GM12878 (cell line): ENCODE results near the gene UNK. TPM values are rescaled to one million over a fixed set of nuclear protein-coding genes. Genes with fewer than 3 reads are reported as not detected.
A peak's percentile ranks its signal among the peaks of the same experiment; 100 is the strongest.

ENCODE experiments used
- ATAC-seq: fragments of 200-7000 bp; cut with Tn5 transposase; 3 replicates; pipeline ENCODE4 v1.9.1; 2020; ENCODE audit warnings: mild to moderate bottlenecking, moderate library complexity
- BruUV-seq: library from RNA; stranded (reverse); fragments of 400-500 nt; replicated peaks from 2 replicates; lab custom pipeline; 2021; lab: Mats Ljungman, UMichigan
- CTCF ChIA-PET: fragments of 300-600 bp; sonication (Branson Sonifier 250); formaldehyde crosslinking; extraction: SDS; loops from one replicate; lab custom pipeline; 2021; ENCODE audit warnings: inconsistent platforms; lab: Yijun Ruan, JAX
- POLR2A ChIA-PET: fragments of 350-600 bp; formaldehyde crosslinking; extraction: SDS; loops from one replicate; lab custom pipeline; 2021; ENCODE audit warnings: inconsistent platforms; lab: Charles Lee
- RAD21 ChIA-PET: fragments of 300-600 bp; sonication (Branson Sonifier 250); formaldehyde crosslinking; loops from one replicate; lab custom pipeline; 2023; ENCODE audit warnings: antibody characterized with exemption; ENCODE audit not compliant: unreplicated experiment; lab: Charles Lee
- SMC1A ChIA-PET: fragments of 300-600 bp; sonication (Branson Sonifier 250); formaldehyde crosslinking; loops from one replicate; lab custom pipeline; 2023; ENCODE audit not compliant: unreplicated experiment, uncharacterized antibody; lab: Charles Lee
- DNase-seq: peaks from one replicate; pipeline ENCODE4 v3.0.0-alpha.2; 2011; ENCODE audit warnings: low read depth, low spot score
- FAIRE-seq: peaks from 3 replicates; lab custom pipeline; 2011; peaks lifted over from hg19 to GRCh38; lab: Jason Lieb, UNC
- H2AFZ ChIP-seq: 2 replicates; pipeline ENCODE4 v1.6.0; 2011; ENCODE audit warnings: low read depth, low read length, control low read depth; ENCODE audit not compliant: control insufficient read depth
- H3K27ac ChIP-seq: 2 replicates; pipeline ENCODE4 v1.5.1; 2011; ENCODE audit warnings: control low read depth; ENCODE audit not compliant: control insufficient read depth, insufficient read depth
- H3K27me3 ChIP-seq, 2 experiments: replicated peaks in 1 of 2; 2 replicates each; pipeline versions ENCODE4 v1.6.0 to v1.6.1; 2011; ENCODE audit warnings: low read length in 1 of 2; ENCODE audit not compliant: control insufficient read depth in 2 of 2, insufficient read depth in 2 of 2
- H3K36me3 ChIP-seq, 2 experiments: 2 replicates each; pipeline ENCODE4 v1.5.1; 2011; ENCODE audit warnings: low read length in 1 of 2; ENCODE audit not compliant: control insufficient read depth in 2 of 2, insufficient read depth in 2 of 2
- H3K4me1 ChIP-seq: 2 replicates; pipeline ENCODE4 v1.6.1; 2011; ENCODE audit warnings: mild to moderate bottlenecking, low read length, moderate library complexity, mixed read lengths; ENCODE audit not compliant: control insufficient read depth, insufficient read depth
- H3K4me2 ChIP-seq: 2 replicates; pipeline ENCODE4 v1.6.0; 2011; ENCODE audit warnings: control low read depth; ENCODE audit not compliant: control insufficient read depth, insufficient read depth
- H3K4me3 ChIP-seq: fragments of 200-600 bp; sonication (generic); 2 replicates; pipeline ENCODE4 v1.5.1; 2016
- H3K79me2 ChIP-seq: 2 replicates; pipeline ENCODE4 v1.6.0; 2011; ENCODE audit warnings: low read length; ENCODE audit not compliant: control insufficient read depth, insufficient read depth
- H3K9ac ChIP-seq: 2 replicates; pipeline ENCODE4 v1.8.0; 2011; ENCODE audit warnings: low read length, control low read depth, mixed read lengths; ENCODE audit not compliant: control insufficient read depth, insufficient read depth
- H3K9me3 ChIP-seq: replicated peaks from 3 replicates; pipeline ENCODE4 v1.5.1; 2011; ENCODE audit warnings: mild to moderate bottlenecking, low read length; ENCODE audit not compliant: control insufficient read depth, insufficient read depth
- H4K20me1 ChIP-seq: 2 replicates; pipeline ENCODE4 v1.6.0; 2011; ENCODE audit not compliant: control insufficient read depth, insufficient read depth
- BHLHE40 ChIP-seq, 2 experiments: fragments of 450-650 bp in 1 of 2; IDR thresholded peaks; 2 replicates each; pipeline ENCODE4 v1.6.1; 2011 to 2017; ENCODE audit warnings: low read depth in 2 of 2, borderline replicate concordance in 1 of 2, improper control_type of control experiment in 1 of 2, low read length in 1 of 2, mild to moderate bottlenecking in 1 of 2
- EGR1 ChIP-seq, 2 experiments: IDR thresholded peaks; 1 replicate in 1 of 2; 2 replicates in 1 of 2; pipeline ENCODE4 v1.6.1; 2011 to 2012; ENCODE audit warnings: low read depth in 2 of 2, low read length in 2 of 2, borderline replicate concordance in 1 of 2, mild to moderate bottlenecking in 1 of 2, moderate library complexity in 1 of 2
- ESRRA ChIP-seq: IDR thresholded peaks from 2 replicates; pipeline ENCODE4 v1.6.1; 2012; ENCODE audit warnings: mild to moderate bottlenecking, low read length, improper control_type of control experiment
- GABPA ChIP-seq: IDR thresholded peaks from 2 replicates; pipeline ENCODE4 v1.6.1; 2014; ENCODE audit warnings: antibody characterized with exemption, low read depth, mild to moderate bottlenecking, inconsistent platforms
- NR2F1 ChIP-seq: fragments of 450-650 bp; conservative IDR thresholded peaks from 2 replicates; pipeline ENCODE4 v1.6.1; 2017; ENCODE audit warnings: mild to moderate bottlenecking
- SP1 ChIP-seq: IDR thresholded peaks from one replicate; pipeline ENCODE4 v1.6.1; 2011; ENCODE audit warnings: low read depth, low read length
- SPI1 ChIP-seq: IDR thresholded peaks from 2 replicates; pipeline ENCODE4 v1.6.1; 2011; ENCODE audit warnings: low read depth, mild to moderate bottlenecking, low read length, moderate library complexity, borderline replicate concordance; ENCODE audit not compliant: insufficient read depth
- SUZ12 ChIP-seq: fragments of 200-600 bp; sonication (generic); IDR thresholded peaks from one replicate; pipeline ENCODE4 v1.6.1; 2018; ENCODE audit warnings: antibody characterized with exemption, mild to moderate bottlenecking; ENCODE audit not compliant: unreplicated experiment
- WRNIP1 ChIP-seq: IDR thresholded peaks from 2 replicates; pipeline ENCODE4 v1.6.1; 2011; ENCODE audit warnings: low read depth, low read length, improper control_type of control experiment, borderline replicate concordance
- ZNF384 ChIP-seq: IDR thresholded peaks from 2 replicates; pipeline ENCODE4 v1.6.1; 2012; ENCODE audit warnings: low read depth, mild to moderate bottlenecking, low read length, improper control_type of control experiment, borderline replicate concordance
- WGBS: methylation state at CpG from one replicate; pipeline ENCODE4 v1.1.6; 2016; ENCODE audit warnings: low lambda C conversion rate; ENCODE audit not compliant: insufficient replicate concordance, insufficient coverage; ENCODE audit errors: missing lambda C conversion rate; 5-methylcytosine and 5-hydroxymethylcytosine counted together
- in situ Hi-C: fragments of 300-500 bp; cut with MboI; formaldehyde crosslinking; loops from 9 replicates; pipeline ENCODE4 v1.14.3; 2018; ENCODE audit warnings: mixed read lengths
- intact Hi-C: fragments of 100-400 bp; cut with micrococcal nuclease; formaldehyde crosslinking; loops from one replicate; pipeline ENCODE4 v1.14.2; 2022; ENCODE audit not compliant: unreplicated experiment
- polyA plus RNA-seq, 11 experiments: library from polyadenylated mRNA; depleted of rRNA in 4 of 11; unstranded in 6 of 11; stranded (reverse) in 5 of 11; fragments of >200 nt; fragmentation: Nextera tagmentation in 4 of 11; fragmentation: Illumina TruSeq in 1 of 11; extraction: Ambion mirVana in 4 of 11; extraction: Trizol in 1 of 11; gene quantifications; 1 replicate in 1 of 11; 2 replicates in 10 of 11; pipeline versions ENCODE4 v1.2.1 to v1.2.3, GENCODE V29; 2011 to 2016; ENCODE audit warnings: inconsistent platforms in 2 of 11, missing spikeins in 2 of 11, low read depth in 1 of 11
- total RNA-seq, 4 experiments: library from RNA; depleted of rRNA in 3 of 4; stranded (reverse); fragments of >200 nt in 3 of 4; fragmentation: Illumina TruSeq in 1 of 4; extraction: Trizol in 1 of 4; gene quantifications; 2 replicates each; pipeline versions ENCODE4 v1.2.1 to v1.2.3, GENCODE V29; 2013 to 2021
- TF ChIP-seq, protein P1 (sequence below): fragments of 450-650 bp; formaldehyde crosslinking; IDR thresholded peaks from 2 replicates; pipeline ENCODE4 v1.4.0; 2022; ENCODE audit warnings: mild to moderate bottlenecking, moderate library complexity
- TF ChIP-seq, protein P2 (sequence below): fragments of 450-650 bp; conservative IDR thresholded peaks from 2 replicates; pipeline ENCODE4 v1.6.1; 2017; ENCODE audit warnings: mild to moderate bottlenecking, moderate library complexity
- TF ChIP-seq, protein P3 (sequence below): IDR thresholded peaks from 2 replicates; pipeline ENCODE4 v1.6.1; 2012; ENCODE audit warnings: mild to moderate bottlenecking, low read depth, low read length

UNK gene
- total and polyA plus RNA-seq, 10 of the 15 experiments (the other 5 are each of a cell fraction or from before 2014, with no cell fraction given), result 8.9 to 34.5 (median 27.3) TPM

DNA sequence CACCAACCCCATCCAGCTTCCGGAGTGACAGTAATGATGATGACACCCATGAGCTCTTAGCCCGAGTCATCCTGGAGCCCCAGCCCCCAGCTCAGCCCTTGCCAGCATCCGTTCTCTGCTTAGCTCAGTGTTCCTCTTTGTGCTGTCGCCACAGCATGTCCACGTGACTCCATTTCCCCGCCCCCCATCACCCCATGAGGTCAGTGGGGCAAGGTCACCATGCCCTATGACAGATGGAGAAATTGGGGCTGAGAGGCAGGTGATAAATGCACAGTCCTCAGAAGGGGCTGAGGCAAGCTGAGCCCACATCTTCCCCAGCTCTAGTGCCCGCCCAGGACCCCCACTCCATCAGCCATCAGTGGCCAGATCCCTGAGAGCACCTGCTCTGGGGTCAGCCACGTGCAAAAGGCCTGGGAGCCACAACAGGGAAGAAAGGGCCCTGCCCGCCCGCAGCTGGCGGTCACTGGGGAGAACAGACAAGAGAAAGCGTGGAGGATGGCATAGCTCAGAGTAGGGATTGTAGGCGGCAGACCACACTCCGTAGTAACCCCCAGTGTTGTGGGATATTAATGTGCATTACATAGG lies 46.3 kb upstream of the UNK start:
- peak; percentile 80 for ATAC-seq
- TF ChIP-seq, protein P1, sequence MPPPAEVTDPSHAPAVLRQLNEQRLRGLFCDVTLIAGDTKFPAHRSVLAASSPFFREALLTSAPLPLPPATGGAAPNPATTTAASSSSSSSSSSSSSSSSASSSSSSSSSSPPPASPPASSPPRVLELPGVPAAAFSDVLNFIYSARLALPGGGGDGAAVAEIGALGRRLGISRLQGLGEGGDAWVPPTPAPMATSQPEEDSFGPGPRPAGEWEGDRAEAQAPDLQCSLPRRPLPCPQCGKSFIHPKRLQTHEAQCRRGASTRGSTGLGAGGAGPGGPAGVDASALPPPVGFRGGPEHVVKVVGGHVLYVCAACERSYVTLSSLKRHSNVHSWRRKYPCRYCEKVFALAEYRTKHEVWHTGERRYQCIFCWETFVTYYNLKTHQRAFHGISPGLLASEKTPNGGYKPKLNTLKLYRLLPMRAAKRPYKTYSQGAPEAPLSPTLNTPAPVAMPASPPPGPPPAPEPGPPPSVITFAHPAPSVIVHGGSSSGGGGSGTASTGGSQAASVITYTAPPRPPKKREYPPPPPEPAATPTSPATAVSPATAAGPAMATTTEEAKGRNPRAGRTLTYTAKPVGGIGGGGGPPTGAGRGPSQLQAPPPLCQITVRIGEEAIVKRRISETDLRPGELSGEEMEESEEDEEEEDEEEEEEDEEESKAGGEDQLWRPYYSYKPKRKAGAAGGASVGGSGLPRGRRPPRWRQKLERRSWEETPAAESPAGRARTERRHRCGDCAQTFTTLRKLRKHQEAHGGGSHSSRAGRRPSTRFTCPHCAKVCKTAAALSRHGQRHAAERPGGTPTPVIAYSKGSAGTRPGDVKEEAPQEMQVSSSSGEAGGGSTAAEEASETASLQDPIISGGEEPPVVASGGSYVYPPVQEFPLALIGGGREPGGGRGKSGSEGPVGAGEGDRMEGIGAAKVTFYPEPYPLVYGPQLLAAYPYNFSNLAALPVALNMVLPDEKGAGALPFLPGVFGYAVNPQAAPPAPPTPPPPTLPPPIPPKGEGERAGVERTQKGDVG (CRISPR knock-in tag), result no peak
- TF ChIP-seq BHLHE40 (IDR thresholded peaks at IDR 0.05; ENCODE audit: borderline replicate concordance in 1 of 2, low read depth in 2 of 2, low read length in 1 of 2) (peak in 1 of 2 experiments; percentile 27; a peak in 1 of 4 replicates), SUZ12 (no peak), WRNIP1 (no peak), SPI1 (peak; percentile 24; the same call in 1 of the 2 replicates), GABPA (no peak), ESRRA (peak; percentile 25; the same call in 1 of the 2 replicates), NR2F1 (peak; percentile 75), EGR1 (IDR thresholded peaks at IDR 0.05; ENCODE audit: borderline replicate concordance in 1 of 2, low read depth in 2 of 2, low read length in 2 of 2) (no peak), SP1 (no peak), ZNF384 (no peak)
- TF ChIP-seq, protein P2, sequence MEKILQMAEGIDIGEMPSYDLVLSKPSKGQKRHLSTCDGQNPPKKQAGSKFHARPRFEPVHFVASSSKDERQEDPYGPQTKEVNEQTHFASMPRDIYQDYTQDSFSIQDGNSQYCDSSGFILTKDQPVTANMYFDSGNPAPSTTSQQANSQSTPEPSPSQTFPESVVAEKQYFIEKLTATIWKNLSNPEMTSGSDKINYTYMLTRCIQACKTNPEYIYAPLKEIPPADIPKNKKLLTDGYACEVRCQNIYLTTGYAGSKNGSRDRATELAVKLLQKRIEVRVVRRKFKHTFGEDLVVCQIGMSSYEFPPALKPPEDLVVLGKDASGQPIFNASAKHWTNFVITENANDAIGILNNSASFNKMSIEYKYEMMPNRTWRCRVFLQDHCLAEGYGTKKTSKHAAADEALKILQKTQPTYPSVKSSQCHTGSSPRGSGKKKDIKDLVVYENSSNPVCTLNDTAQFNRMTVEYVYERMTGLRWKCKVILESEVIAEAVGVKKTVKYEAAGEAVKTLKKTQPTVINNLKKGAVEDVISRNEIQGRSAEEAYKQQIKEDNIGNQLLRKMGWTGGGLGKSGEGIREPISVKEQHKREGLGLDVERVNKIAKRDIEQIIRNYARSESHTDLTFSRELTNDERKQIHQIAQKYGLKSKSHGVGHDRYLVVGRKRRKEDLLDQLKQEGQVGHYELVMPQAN, result no peak
- TF ChIP-seq, protein P3, sequence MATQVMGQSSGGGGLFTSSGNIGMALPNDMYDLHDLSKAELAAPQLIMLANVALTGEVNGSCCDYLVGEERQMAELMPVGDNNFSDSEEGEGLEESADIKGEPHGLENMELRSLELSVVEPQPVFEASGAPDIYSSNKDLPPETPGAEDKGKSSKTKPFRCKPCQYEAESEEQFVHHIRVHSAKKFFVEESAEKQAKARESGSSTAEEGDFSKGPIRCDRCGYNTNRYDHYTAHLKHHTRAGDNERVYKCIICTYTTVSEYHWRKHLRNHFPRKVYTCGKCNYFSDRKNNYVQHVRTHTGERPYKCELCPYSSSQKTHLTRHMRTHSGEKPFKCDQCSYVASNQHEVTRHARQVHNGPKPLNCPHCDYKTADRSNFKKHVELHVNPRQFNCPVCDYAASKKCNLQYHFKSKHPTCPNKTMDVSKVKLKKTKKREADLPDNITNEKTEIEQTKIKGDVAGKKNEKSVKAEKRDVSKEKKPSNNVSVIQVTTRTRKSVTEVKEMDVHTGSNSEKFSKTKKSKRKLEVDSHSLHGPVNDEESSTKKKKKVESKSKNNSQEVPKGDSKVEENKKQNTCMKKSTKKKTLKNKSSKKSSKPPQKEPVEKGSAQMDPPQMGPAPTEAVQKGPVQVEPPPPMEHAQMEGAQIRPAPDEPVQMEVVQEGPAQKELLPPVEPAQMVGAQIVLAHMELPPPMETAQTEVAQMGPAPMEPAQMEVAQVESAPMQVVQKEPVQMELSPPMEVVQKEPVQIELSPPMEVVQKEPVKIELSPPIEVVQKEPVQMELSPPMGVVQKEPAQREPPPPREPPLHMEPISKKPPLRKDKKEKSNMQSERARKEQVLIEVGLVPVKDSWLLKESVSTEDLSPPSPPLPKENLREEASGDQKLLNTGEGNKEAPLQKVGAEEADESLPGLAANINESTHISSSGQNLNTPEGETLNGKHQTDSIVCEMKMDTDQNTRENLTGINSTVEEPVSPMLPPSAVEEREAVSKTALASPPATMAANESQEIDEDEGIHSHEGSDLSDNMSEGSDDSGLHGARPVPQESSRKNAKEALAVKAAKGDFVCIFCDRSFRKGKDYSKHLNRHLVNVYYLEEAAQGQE, result no peak

More for the DNA sequence above, 46.3 kb upstream of the UNK start:
- Histone ChIP-seq H3K4me3 (no peak overlapping the region), H3K9ac (no peak overlapping the region), H3K36me3 (no peaks in the 10 kb centered on the region), H3K4me1 (peaks cover 7% of the 10 kb centered on the region), H3K27ac (no peak overlapping the region), H3K4me2 (no peak overlapping the region), H2AFZ (peak overlapping the region; percentile 47), H3K79me2 (no peaks in the 10 kb centered on the region), H4K20me1 (no peaks in the 10 kb centered on the region), H3K27me3 (no peaks in the 10 kb centered on the region), H3K9me3 (no peaks in the 10 kb centered on the region)
- DNase-seq (no peak), FAIRE-seq (no peak)
- WGBS, result 33% methylated on average over 14 of the region's 14 CpGs
- no TSS peak for BruUV-seq
- POLR2A ChIA-PET, result interaction anchor here (0.6 to 1.2 kb wide), 2 partner anchors 10 to 39 kb away, joined by 3 to 5 read pairs; no protein-coding TSS in a partner anchor
- RAD21 ChIA-PET, result interaction anchor here (0.6 to 1.8 kb wide), 7 partner anchors 9 to 93 kb away, joined by 3 to 9 read pairs (median 4); a partner anchor contains a TSS
- intact Hi-C loops (no loop called here), in situ Hi-C loops (no loop called here)
- SMC1A ChIA-PET, result interaction anchor here (0.6 to 2.8 kb wide), 7 partner anchors 10 to 284 kb away, joined by 3 to 18 read pairs (median 3); a partner anchor contains a TSS
- CTCF ChIA-PET, result interaction anchor here (0.7 to 6.0 kb wide), 12 partner anchors 9 to 138 kb away, joined by 3 to 48 read pairs (median 5); partner anchors contain the start of gene SMIM5
